Natural killer cell (primary cell): Measurements from ENCODE around the gene ETV7. TPM values are rescaled to one million over a fixed set of nuclear protein-coding genes. Genes with fewer than 3 reads are reported as not detected.

ENCODE experiments used
- ATAC-seq, 3 donors: fragments of 150-1000 bp in 2 of 3; fragments of 200-7000 bp in 1 of 3; cut with Tn5 transposase; 1 replicate in 1 of 3; 2 replicates in 2 of 3; pipeline ENCODE4 v1.10.0; 2021; ENCODE audit warnings: mild to moderate bottlenecking in 2 of 3, moderate library complexity in 2 of 3
- DNase-seq, 2 donors: peaks; one replicate each; pipeline versions ENCODE4 v3.0.0 to v3.0.0-alpha.2; 2013 to 2021; ENCODE audit warnings: mixed read lengths in 1 of 2
- H3K27ac ChIP-seq: one replicate; pipeline ENCODE4 v1.5.1; 2013; ENCODE audit warnings: mild to moderate bottlenecking, low read length
- H3K27me3 ChIP-seq: one replicate; pipeline ENCODE4 v1.6.1; 2013; ENCODE audit warnings: low read length; ENCODE audit not compliant: control insufficient read depth, insufficient read depth
- H3K36me3 ChIP-seq: one replicate; pipeline ENCODE4 v1.6.1; 2013; ENCODE audit warnings: low read length; ENCODE audit not compliant: control insufficient read depth, insufficient read depth
- H3K4me1 ChIP-seq: one replicate; pipeline ENCODE4 v1.6.1; 2013; ENCODE audit warnings: low read length; ENCODE audit not compliant: control insufficient read depth, insufficient read depth
- H3K4me3 ChIP-seq: one replicate; pipeline ENCODE4 v1.5.1; 2013; ENCODE audit warnings: low read length
- H3K9me3 ChIP-seq: one replicate; pipeline ENCODE4 v1.6.1; 2013; ENCODE audit warnings: low read length; ENCODE audit not compliant: control insufficient read depth, insufficient read depth
- H3K27ac Mint-ChIP-seq, 2 donors: one replicate each; pipeline ENCODE4 v1.8.0; 2022; ENCODE audit warnings: mild to moderate bottlenecking in 2 of 2, mixed read lengths in 2 of 2, moderate library complexity in 1 of 2
- H3K27me3 Mint-ChIP-seq, 2 donors: one replicate each; pipeline ENCODE4 v1.8.0; 2022; ENCODE audit warnings: low read depth in 2 of 2, mixed read lengths in 2 of 2
- H3K36me3 Mint-ChIP-seq: one replicate; pipeline ENCODE4 v1.8.0; 2022; ENCODE audit warnings: mixed read lengths
- H3K4me1 Mint-ChIP-seq, 2 donors: one replicate each; pipeline ENCODE4 v1.8.0; 2022; ENCODE audit warnings: mixed read lengths in 2 of 2
- H3K4me3 Mint-ChIP-seq: one replicate; pipeline ENCODE4 v1.8.0; 2022; ENCODE audit warnings: mild to moderate bottlenecking, moderate library complexity, mixed read lengths
- H3K9me3 Mint-ChIP-seq, 2 donors: one replicate each; pipeline ENCODE4 v1.8.0; 2022; ENCODE audit warnings: mixed read lengths in 2 of 2
- CTCF ChIP-seq: fragments of 200-600 bp; IDR thresholded peaks from one replicate; pipeline ENCODE4 v1.8.0; 2022; ENCODE audit warnings: antibody characterized with exemption
- WGBS: methylation state at CpG from one replicate; pipeline ENCODE4 v1.1.7; 2013; ENCODE audit warnings: missing lambda C conversion rate; ENCODE audit not compliant: insufficient coverage; 5-methylcytosine and 5-hydroxymethylcytosine counted together
- intact Hi-C: fragments of 100-400 bp; cut with micrococcal nuclease; formaldehyde crosslinking; loops from one replicate; pipeline ENCODE4 v1.14.2; 2022
- total RNA-seq, 4 donors: library from RNA; stranded (reverse); fragments of 120-200 nt in 1 of 4; gene quantifications; one replicate each; pipeline versions ENCODE4 v1.2.3 to v1.2.4, GENCODE V29; 2013 to 2022

Gene ETV7
- total RNA-seq, 3 donors from 2014 or later (not counting 1 experiment from before 2014, with no cell fraction given) = 0.96 to 2.8 (median 1.7) TPM

DNA sequence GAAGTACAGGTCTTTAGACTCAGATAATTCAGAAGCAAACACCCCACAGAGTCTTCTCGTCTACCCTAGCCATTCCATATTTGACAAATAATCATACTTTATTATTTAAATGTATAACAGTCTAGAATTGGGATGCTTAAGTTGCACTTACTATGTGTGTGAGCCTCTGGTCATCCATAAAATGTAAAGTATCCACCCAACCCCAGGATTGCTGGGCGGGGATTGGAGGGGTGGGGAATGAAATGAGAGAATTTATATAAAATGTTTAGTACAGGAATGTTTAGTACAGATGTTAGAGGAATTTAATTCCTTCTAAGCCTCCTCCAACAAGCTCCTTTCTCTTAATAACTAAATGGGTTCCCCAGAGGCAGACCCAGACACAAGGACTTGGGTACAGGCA, 67.6 kb downstream of the ETV7 start:
- Histone ChIP-seq H3K27ac (no peak overlapping the region), H3K4me3 (no peak overlapping the region), H3K4me1 (no peaks in the 10 kb centered on the region), H3K27me3 (no peaks in the 10 kb centered on the region), H3K9me3 (no peaks in the 10 kb centered on the region), H3K36me3 (no peaks in the 10 kb centered on the region)
- TF ChIP-seq CTCF = no peak
- DNase-seq = no peak
- Mint-ChIP-seq H3K27me3 (peaks cover 0 to 15% of the 10 kb centered on the region in 2 donors), H3K27ac (no peak overlapping the region), H3K4me1 (no peaks in the 10 kb centered on the region), H3K4me3 (no peak overlapping the region), H3K9me3 (no peaks in the 10 kb centered on the region), H3K36me3 (no peaks in the 10 kb centered on the region)
- ATAC-seq = no peak
- WGBS = no CpG with 5 or more reads among the region's 2 CpGs
- intact Hi-C loops = no loop called here

- Mint-ChIP-seq H3K4me1 (peaks cover 2% of the 10 kb centered on the region in 2 donors), H3K27ac (no peak overlapping the region), H3K9me3 (no peaks in the 10 kb centered on the region), H3K4me3 (no peak overlapping the region), H3K27me3 (peaks cover 0 to 15% of the 10 kb centered on the region in 2 donors), H3K36me3 (no peaks in the 10 kb centered on the region)
- Histone ChIP-seq H3K27ac (no peak overlapping the region), H3K27me3 (no peaks in the 10 kb centered on the region), H3K36me3 (no peaks in the 10 kb centered on the region), H3K4me3 (no peak overlapping the region), H3K4me1 (no peaks in the 10 kb centered on the region), H3K9me3 (no peaks in the 10 kb centered on the region)
- TF ChIP-seq CTCF = no peak
- no peak for DNase-seq
- no peak for ATAC-seq
- WGBS = 90% methylated on average over 8 of the region's 9 CpGs
- intact Hi-C loops = no loop called here
These were observed 68.1 kb downstream of the ETV7 start for GRCh38 chr6:36319436-36319762.

GRCh38 chr6:36318690-36319435, 68.6 kb downstream of the ETV7 start:
- H3K27me3 Mint-ChIP-seq = peaks cover 0 to 15% of the 10 kb centered on the region in 2 donors
- H3K9me3 ChIP-seq = no peaks in the 10 kb centered on the region
- H3K4me3 ChIP-seq = no peak overlapping the region
- 92% methylated on average over 6 of the region's 6 CpGs for WGBS
- H3K36me3 ChIP-seq = no peaks in the 10 kb centered on the region
- intact Hi-C loops = no loop called here
- H3K9me3 Mint-ChIP-seq = no peaks in the 10 kb centered on the region
- H3K4me1 Mint-ChIP-seq = peaks cover 7 to 8% of the 10 kb centered on the region in 2 donors
- no peak overlapping the region for H3K27ac Mint-ChIP-seq
- no peaks in the 10 kb centered on the region for H3K4me1 ChIP-seq
- no peaks in the 10 kb centered on the region for H3K27me3 ChIP-seq
- H3K4me3 Mint-ChIP-seq = no peak overlapping the region
- no peak for TF ChIP-seq CTCF
- H3K27ac ChIP-seq = no peak overlapping the region
- DNase-seq = no peak
- H3K36me3 Mint-ChIP-seq = no peaks in the 10 kb centered on the region
- no peak for ATAC-seq

DNA sequence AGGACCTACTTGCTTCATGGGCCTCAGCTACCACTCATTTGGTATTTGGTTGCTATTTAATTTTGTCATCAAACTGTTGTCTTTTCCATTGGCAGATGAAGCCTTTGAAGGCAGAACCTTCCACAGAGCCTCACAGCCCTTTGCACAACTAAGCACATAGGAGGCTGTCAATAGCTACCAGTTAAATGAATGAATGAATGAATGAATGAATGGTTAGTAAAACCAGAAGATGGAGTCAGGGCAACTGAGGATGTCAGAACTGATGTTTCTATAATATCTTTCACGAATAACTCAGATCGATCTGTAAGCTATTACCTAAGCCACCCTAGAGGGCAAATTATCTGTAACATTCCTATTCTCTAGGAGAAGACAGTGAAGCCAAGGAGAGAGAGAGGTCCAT, 69.8 kb downstream of the ETV7 start:
- H3K4me1 Mint-ChIP-seq = peaks cover 8 to 12% of the 10 kb centered on the region in 2 donors
- H3K36me3 ChIP-seq = no peaks in the 10 kb centered on the region
- no peaks in the 10 kb centered on the region for H3K36me3 Mint-ChIP-seq
- ATAC-seq (no peak), DNase-seq (no peak)
- H3K27ac ChIP-seq = no peak overlapping the region
- H3K4me3 ChIP-seq = no peak overlapping the region
- no peaks in the 10 kb centered on the region for H3K9me3 Mint-ChIP-seq
- no peak overlapping the region for H3K27ac Mint-ChIP-seq
- intact Hi-C loops = no loop called here
- H3K9me3 ChIP-seq = no peaks in the 10 kb centered on the region
- H3K27me3 Mint-ChIP-seq = peaks cover 0 to 15% of the 10 kb centered on the region in 2 donors
- H3K27me3 ChIP-seq = no peaks in the 10 kb centered on the region
- 100% methylated on average over 1 of the region's 2 CpGs for WGBS
- no peak overlapping the region for H3K4me3 Mint-ChIP-seq
- no peak for TF ChIP-seq CTCF
- peaks cover 6% of the 10 kb centered on the region for H3K4me1 ChIP-seq
